ENCODE data around the gene UPK3A.
"Not testable (repeated sequence)": the region's sequence is repeated elsewhere in the genome, so short reads cannot be mapped to it uniquely, and the experiment has no call there.

The UPK3A gene

DNA sequence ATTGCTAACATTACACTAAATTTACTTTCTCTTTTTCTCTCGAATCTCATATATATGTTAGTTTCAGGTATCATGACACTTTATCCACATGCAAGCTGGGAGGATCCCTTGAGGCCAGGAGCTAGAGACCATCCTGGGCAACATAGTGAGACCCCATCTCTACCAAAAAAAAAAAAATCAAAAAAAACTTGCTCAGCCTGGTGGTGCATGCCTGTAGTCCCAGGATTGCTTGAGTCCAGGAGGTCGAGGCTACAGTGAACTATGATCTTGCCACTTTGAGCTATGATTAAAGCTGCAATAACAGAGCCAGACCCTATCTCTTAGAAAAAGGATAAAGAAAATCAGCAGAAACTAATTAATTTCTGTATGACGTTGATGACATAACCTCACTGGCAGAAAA lies 3.7 kb upstream of the UPK3A start:
- DNase-seq (ENCODE audit: low spot score), result no peak

DNA sequence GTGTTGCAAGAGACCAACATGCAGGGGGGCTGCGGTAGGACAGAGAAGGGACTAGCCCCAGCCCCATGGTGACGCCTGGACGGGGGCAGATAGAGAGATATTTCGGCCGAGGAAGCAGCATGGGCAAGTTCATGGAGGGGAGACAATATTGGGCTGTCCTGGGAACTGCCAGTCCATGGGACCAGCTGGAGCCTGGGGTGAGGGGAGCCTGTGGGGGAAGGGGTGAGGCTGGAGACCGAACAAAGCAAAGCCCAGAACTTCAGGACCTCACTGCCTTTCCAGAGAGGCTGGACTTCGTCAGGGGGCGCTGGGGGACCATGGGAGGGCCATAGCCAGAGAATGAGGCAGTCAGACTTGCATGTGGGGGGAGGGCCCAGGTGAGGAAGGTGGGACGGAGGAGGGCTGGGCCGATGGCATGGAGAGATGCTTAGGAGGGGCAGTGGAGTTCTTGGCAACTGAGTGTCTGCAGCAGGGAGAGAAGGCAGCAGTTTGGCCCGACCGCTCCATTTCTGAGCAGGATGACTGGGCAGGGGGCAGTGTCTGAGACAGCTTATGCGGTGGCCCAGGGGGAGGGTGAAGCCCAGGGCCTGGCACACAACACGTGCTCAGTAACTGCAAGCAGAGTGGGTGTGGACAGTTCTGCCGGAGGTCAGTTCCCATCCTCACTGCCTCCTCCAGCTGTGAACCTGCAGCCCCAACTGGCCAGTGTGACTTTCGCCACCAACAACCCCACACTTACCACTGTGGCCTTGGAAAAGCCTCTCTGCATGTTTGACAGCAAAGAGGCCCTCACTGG lies 712 bp downstream of the UPK3A start:
- no peak for DNase-seq (ENCODE audit: low spot score)

DNA sequence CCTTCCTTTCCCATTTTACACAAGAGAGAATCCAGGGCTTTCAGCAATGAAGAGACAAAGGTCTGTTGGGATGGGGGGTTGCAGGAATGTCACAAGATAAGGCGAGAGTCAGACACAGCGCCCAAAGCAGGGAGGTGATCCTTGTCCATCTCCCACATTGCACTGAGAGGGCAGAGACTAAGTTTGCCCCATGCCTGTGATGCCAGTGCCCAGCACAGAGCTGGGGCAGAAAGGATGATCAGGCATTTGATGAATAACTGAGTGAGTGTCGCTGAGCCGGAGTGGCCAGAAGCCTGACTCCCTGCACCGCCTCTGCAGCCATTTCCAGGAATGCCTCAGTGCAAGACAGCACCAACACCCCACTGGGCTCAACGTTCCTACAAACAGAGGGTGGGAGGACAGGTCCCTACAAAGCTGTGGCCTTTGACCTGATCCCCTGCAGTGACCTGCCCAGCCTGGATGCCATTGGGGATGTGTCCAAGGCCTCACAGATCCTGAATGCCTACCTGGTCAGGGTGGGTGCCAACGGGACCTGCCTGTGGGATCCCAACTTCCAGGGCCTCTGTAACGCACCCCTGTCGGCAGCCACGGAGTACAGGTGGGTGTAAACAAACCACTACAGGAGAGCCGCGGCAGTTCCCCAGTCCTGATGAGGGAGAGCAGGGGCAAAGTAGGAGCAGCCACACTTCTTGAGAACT lies 2.3 kb downstream of the UPK3A start:
- DNase-seq (ENCODE audit: low spot score), result no peak

DNA sequence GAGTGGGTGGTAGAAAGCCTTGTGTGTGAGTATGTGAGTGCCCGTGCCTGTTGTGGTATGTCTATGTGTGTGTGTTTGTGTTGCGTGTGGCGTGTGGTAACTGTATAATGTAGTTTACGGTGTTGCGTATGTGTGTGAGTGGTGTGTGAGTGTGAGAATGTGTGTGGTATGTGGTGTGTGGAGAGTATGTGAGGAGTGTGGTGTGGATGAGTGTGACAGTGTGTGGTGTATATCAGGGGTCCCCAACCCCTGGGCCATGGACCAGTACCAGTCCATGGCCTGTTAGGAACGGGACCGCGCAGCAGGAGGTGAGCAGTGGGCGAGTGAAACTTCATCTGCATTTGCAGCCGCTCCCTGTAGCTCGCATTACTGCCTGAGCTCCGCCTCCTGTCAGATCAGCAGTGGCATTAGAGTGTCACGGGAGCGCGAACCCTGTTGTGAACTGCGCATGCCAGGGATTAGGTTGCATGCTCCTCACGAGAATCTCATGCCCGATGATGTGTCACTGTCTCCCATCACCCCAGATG lies 5.7 kb downstream of the UPK3A start:
- no peak for DNase-seq (ENCODE audit: low spot score)

DNA sequence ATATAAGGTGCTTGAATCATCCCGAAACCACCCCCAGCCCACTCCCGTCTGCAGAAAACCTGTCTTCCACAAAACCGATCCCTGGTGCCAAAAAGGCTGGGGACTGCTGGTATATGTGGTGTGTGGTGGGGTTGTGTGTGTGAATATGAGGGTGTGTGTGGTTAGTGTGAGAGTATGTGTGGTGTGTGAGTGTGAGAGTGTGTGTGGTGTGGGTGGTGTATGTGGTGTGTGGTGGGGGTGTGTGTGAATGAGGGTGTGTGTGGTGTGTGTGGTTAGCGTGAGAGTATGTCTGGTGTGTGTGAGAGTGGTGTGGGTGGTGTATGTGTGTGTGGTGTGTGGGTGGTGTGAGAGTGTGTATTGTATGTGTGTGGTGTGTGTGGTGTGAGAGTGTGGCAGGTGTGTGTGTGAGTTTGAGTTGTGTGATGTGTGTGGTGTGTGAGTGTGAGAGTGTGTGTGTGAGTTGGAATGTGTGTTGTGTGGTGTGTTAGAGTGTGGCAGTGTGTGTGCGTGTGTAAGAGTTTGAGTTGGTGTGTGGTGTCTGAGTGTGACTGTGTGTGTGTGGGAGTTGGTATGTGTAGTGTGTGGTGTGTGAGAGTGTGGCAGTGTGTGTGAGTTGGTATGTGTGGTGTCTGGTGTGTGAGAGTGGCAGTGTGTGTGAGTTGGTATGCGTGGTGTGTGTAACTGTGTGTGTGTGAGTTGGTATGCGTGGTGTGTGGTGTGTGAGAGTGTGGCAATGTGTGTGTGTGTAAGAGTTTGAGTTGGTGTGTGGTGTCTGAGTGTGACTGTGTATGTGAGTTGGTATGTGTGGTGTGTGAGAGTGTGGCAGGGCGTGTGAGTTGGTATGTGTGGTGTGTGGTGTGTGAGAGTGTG lies 6.5 kb downstream of the UPK3A start:
- DNase-seq (ENCODE audit: low spot score), result no peak

DNA sequence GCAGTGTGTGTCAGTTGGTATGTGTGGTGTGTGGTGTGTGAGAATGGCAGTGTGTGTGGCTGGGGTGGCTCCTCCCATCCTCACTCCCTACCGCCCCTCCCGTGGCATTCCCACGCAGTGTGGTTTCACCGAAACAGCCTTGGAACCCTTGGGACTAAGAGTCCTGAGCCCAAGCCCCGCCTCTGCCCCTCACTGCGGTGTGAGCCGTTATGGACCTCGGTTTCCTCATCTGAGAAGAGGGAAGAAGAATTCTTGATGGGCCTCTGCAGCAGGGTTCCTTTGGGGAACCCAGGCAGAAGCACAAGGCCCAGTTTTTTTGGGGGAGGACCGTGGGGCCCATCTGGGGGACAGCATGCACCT lies 7.2 kb downstream of the UPK3A start:
- no peak for DNase-seq (ENCODE audit: low spot score)

DNA sequence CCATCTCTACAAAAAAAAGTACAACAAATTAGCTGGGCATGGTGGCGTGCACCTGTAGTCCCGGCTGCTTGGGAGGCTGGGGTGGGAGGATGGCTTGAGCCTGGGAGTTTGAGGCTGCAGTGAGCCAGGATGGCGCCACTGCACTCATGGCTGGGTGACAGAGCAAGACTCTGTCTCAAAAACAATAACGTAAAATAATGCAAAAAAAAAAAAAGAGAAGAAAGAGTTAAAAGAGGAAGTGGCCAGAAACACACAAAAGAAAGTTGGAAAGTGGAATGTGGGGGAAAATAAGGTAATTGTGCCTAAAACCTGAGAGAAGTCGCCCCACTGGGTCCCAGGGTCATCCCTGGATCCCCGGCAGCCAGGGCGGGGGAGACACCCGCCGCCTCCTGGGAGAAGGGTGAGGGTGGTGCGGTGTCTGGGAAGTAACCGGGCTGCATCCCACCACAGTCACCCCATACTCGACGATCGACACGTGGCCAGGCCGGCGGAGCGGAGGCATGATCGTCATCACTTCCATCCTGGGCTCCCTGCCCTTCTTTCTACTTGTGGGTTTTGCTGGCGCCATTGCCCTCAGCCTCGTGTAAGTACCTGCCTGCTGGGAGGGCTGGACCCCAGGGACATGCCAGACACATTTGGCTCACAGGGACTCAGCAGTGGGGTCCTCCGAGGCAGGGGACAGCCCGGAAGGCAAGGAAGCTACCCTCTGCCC lies 8.1 kb downstream of the UPK3A start:
- DNase-seq (ENCODE audit: low spot score), result no peak

DNA sequence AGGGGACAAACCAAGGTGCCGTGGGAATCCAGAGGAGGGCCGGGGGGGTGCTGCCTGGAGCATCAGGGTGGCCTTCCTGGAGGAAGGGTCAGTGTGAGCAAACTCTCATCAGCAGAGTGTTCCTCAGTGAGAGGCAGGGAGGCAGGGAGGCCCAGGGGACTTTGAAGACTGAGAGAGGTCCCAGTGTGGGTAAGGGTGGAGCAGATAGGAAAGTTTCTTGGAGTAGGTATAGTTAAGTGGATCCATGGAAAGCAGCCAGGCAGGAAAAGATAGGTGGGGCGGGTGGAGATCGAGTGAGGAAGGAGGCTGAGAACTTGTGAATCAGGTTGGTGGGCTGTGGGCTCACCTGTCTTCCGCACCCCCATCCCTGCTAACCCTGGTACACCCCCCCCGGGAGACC lies 9.3 kb downstream of the UPK3A start:
- DNase-seq (ENCODE audit: low spot score), result no peak

DNA sequence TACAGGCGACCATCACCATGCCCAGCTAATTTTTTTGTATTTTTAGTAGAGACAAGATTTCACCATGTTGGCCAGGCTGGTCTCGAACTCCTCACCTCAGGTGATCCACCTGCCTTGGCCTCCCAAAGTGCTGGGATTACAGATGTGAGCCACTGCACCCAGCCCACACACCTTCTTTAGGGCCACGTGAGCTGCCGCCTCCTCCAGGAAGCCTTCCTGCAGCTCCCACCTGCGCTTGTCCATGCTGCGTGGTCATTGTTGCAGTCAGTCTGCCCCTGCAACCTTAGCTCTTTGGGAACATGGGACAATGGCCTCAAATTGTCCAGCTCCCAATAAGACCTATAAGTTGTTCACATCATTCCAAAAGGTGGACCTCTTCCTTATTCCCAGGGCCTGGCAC lies 10.3 kb downstream of the UPK3A start:
- DNase-seq (ENCODE audit: low spot score), result not testable (repeated sequence)

DNA sequence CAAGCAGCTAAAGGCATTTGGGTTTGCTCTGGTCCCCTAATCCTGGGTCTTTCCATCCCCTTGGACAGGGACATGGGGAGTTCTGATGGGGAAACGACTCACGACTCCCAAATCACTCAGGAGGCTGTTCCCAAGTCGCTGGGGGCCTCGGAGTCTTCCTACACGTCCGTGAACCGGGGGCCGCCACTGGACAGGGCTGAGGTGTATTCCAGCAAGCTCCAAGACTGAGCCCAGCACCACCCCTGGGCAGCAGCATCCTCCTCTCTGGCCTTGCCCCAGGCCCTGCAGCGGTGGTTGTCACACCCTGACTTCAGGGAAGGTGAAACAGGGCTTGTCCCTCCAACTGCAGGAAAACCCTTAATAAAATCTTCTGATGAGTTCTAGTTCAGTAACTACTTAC lies 10.7 kb downstream of the UPK3A start:
- DNase-seq (ENCODE audit: low spot score), result no peak

DNA sequence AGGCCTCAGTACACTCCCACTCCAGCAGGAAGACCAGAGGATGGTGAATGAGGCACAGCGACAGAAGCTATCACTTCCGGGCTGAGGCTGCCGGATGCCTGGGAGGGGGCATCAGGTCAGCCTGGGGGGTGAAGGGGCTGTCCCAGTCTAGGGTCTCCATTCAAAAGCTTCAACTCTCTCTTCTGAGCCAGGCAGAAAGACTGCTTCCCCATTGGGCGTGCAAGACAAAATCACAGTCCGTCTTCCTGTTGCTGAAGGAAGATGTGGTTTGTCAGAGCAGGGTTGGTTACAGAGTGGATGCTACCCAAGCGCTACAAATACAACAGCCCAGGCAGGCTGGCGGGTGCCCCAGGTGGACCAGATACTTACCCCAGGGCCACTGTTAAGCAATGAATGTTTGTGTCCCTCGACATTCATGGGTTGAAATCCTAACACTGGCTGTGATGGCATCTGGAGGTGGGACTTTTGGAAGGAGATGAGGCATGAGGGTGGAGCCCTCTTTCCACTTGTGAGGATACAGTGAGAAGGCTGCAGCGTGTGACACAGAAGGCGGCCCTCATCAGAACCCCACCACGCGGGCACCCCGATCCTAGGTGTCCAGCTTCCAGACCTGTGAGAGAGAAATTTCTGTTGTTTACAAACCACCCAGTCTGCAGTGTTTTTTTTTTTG lies 12.0 kb downstream of the UPK3A start:
- no peak for DNase-seq (ENCODE audit: low spot score)

DNA sequence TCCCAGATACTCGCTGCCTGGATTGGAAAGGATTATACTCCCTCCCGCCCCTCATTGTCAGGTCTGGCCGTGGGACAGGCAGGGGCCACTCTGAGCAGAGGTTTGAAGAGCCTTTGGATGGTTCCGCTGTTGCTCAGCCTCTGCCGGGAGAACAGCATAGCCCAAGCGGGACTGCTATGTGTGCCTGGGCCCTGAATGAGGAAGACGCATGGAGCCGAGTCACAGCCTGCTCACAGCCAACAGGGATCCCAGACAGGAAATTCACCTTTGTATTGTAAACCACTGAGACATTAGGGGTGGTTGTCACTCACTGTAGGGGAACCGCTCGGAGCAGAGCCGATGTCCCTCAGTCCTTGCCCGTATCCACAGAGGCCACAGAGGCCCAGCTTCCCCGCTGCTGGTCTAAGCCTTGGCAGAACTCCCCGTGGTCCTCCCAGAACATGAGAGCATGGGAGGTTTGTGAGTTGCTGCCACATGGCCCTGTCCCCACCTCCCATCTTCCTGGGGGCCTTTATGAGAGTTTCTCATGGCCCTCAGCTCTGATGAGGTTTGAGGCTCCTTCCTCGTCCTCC lies 14.3 kb downstream of the UPK3A start:
- DNase-seq (ENCODE audit: low spot score), result no peak

DNA sequence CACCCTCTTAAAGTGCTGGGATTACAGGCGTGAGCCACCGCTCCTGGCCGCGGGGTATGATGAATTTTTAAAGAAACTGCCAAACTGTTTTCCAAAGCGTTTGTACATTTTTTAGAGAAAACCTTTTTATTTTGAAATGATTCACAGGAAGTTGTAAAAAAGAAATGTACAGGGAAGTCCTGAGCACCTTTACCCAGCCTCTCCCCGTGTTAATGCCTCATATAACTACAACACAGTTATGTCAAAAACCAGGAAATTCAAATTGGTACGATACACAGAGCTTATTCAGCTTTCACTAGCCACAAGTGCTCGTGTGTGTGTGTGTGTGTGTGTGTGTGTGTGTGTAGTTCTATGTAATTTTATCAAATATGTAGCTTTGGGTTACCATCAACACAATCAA lies 18.0 kb downstream of the UPK3A start:
- no peak for DNase-seq (ENCODE audit: low spot score)

DNA sequence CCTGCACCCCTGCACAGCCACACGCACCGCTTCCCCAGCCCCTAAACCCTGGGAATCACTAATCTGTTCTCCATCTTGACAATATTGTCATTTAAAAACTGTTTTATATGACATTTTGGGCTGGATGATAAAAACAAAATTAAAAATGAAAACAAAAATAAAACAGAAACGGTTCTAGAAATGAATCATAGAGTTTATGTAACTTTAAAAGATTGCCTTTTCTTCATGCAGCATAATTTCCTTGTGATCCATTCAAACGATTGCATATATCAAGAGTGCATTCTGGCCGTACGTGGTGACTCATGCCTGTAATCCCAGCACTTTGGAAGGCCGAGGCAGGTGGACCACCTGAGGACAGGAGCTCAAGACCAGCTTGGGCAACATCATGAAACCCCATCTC lies 18.4 kb downstream of the UPK3A start:
- no peak for DNase-seq (ENCODE audit: low spot score)

DNA sequence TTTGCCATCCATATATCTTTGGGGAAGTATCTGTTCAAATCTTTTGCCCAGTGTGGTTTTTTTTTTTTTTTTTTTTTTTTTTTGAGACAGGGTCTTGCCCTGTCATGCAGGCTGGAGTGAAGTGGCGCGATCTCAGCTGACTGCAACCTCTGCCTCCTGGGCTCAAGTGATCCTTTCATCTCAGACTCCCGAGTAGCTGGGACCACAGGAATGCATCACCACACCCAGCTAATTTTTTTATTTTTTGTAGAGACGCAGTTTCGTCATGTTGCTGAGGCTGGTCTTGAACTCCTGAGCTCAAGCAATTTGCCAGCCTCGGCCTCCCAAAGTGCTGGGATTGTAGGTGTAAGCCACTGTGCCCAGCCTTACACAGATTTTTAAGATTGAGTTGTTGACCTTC lies 20.2 kb downstream of the UPK3A start:
- no peak for DNase-seq (ENCODE audit: low spot score)

DNA sequence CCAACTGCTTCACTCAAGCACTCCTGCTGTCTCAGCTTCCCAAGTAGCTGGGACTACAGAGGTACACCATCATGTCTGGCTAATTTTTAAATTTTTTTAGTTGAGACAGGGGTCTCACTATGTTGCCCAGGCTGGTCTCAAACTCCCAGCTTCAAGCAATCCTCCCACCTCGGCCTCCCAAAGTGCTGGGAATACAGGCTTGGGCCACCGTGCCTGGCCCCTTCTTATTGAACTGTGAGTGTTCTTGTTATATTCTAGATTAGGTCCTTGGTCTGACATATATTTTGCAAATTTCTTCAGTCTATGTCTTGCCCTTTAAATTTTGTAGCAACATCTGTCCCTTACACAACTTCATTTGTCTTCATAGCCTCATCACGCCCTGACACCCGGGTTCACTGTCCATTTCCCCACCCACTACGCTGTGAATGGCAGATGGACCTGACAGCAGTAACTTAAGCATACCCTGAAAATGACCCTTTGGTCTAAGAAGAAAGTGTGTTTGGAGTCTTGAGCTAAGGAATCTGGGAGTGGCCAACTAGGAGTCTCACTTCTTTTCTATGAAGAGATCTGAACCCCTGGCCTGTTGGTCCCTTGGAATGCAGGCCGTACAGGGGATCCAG lies 20.8 kb downstream of the UPK3A start:
- DNase-seq (ENCODE audit: low spot score), result no peak

DNA sequence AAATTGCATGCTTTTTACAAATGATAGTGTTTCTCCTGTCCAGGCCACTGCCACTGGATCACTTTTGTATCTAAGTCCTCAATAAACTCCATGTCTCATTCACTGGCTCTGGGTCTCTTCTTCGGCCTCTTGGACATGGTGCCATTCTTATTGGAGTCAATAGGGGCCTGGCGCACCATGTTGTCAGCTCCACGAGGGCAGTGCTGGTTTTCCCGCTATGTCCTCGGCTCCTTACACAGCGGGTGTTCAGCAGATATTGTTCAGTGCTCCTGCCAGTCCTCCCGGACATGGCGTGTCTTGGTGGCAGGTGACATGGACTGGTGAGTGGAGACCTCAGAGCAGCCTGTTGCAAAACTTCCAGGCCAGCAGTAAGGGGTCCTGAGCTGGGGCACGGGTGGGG lies 21.4 kb downstream of the UPK3A start:
- no peak for DNase-seq (ENCODE audit: low spot score)

DNA sequence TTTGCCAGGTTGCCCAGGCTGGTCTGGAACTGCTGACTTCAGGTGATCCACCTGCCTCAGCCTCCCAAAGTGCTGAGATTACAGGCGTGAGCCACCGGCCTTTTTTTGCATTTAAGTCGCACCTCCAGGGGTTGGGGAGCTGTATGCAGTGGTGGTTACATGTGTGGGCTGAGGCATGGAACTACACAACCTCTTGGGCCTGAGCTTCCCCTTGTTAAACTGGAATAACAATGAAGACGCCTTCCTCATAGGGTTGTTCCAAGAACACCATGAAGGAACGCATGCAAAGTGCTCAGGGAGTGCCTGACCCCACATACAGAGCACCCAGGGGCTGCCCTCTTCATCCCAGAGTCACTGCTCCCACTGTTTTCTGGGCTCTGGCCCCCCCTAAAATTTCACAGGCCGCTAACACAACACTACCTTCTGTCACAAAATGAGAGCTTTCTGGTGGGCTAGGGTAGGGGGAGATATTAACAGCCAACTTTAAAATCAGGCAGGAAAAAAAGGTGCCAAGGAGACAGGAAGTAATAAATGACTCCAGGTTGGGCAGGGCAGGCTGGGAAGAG lies 23.7 kb downstream of the UPK3A start:
- no peak for DNase-seq (ENCODE audit: low spot score)

DNA sequence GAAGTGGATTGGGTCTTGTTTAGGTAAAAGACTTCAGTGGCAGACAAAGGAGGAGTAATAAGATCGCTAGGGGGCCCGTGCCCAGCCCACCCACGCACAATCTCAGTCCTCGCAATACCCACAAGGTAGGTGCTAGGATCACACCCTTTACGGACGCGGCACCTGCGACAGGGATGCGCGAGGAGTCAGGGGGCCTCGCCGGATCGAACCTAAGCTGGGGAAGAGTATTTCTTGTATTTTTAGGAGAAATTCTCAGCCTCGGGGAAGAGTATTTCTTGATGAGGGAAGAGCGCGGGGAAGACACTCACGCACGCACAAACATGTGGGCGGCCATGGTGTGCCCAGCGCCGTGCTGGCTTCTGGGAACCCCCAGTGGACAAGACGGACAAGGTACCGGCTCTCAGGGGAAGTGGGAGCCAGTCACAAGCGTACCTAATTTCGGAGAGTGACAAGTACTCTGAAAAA lies 24.2 kb downstream of the UPK3A start:
- no peak for DNase-seq (ENCODE audit: low spot score)
